ENCODE measurements around the gene NAT8L. TPM values are rescaled to one million over a fixed set of nuclear protein-coding genes. Genes with fewer than 3 reads are reported as not detected.

NAT8L gene
- total RNA-seq, 1 donor from 2014 or later, result 0.40 TPM

- no peak for DNase-seq (ENCODE audit: low spot score)
These were observed 35.4 kb downstream of the NAT8L start for GRCh38 chr4:2094545-2094944.

GRCh38 chr4:2095236-2096072 lies 36.3 kb downstream of the NAT8L start:
- no peak for DNase-seq (ENCODE audit: low spot score)

GRCh38 chr4:2096073-2096609 lies 37.0 kb downstream of the NAT8L start:
- no peak for DNase-seq (ENCODE audit: low spot score)

DNA sequence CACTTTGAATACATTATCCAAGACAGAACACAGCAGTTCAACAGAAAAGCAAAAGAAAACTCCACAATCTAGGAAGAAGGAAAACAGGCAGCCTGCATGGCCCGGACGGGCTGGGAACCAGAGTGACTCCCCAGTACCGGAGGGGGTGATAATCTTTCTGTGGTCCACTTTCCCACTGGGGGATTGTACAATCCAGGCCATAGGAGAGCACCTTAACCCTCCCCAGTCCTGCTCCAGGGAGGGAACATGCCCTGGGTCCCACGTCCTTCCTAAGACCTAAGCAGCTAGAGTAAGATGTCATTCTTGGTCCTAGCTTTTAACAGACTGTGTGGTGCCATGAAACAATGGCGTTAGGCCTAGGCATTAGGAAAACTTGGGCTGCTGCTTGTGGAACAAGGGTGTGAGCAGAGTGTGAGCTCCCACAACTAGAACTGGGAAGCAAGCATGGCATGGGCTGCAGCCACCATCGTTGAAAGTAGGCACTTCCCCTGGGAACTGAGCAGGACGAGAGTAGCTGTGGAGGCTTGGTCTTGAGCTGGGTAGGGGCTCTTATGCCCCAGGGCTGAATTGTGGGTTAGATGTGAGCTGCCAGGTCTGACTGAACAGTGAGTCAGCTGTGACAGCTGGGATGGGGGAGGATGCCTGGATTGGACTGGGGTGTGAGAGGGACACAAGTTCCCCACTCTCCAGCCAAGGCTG lies 42.4 kb downstream of the NAT8L start:
- no peak for DNase-seq (ENCODE audit: low spot score)

- no peak for DNase-seq (ENCODE audit: low spot score)
These were observed 43.1 kb downstream of the NAT8L start for GRCh38 chr4:2102045-2102883.

GRCh38 chr4:2103127-2103842 lies 44.2 kb downstream of the NAT8L start:
- no peak for DNase-seq (ENCODE audit: low spot score)

DNA sequence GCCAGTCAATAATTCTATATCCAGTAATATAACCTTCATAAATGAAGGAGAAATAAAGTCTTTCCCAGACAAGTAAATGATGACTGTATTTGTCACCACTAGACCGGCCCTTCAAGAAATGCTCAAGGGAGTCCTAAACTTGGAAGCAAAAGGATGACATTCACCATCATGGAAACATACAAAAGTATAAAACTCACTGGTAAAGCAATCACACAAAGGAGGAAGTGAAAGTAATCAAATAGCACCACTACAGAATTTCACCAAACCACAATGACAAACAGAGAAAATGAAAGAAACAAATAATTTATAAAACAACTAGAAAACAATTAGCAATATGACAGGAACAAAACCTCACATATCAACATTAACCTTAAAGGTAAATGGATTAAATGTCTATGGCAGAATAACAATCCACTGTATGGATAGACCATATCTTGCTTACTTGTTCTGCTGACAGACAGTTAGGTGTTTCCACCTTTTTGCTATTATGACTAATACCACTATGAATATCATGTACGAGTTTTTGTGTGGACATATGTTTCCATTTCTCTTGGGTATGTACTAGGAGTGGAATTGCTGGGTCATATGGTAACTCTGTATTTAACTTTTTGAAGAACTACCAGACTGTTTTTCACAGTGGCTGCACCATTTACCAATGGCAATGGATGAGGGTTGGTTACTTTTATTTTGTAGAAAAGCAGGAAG lies 44.9 kb downstream of the NAT8L start:
- DNase-seq (ENCODE audit: low spot score), result no peak

- DNase-seq (ENCODE audit: low spot score), result no peak
These were observed 45.6 kb downstream of the NAT8L start for GRCh38 chr4:2104556-2105345.

- no peak for DNase-seq (ENCODE audit: low spot score)
These were observed 46.4 kb downstream of the NAT8L start for GRCh38 chr4:2105559-2105958.

GRCh38 chr4:2116687-2117400 lies 57.7 kb downstream of the NAT8L start:
- DNase-seq (ENCODE audit: low spot score), result no peak

Other genes starting within 250 kb of the NAT8L start
- 45.0 TPM for gene LETM1, start 203.2 kb upstream of the NAT8L start, total RNA-seq
- 45.9 TPM for gene NSD2, start 187.9 kb upstream of the NAT8L start, total RNA-seq
- gene NELFA, start 50.4 kb upstream of the NAT8L start, total RNA-seq, result 34.2 TPM
- 12.0 TPM for gene HAUS3, start 182.8 kb downstream of the NAT8L start, total RNA-seq
- 7.7 TPM for gene POLN, start 182.8 kb downstream of the NAT8L start, total RNA-seq
- 98.4 TPM for gene MXD4, start 202.8 kb downstream of the NAT8L start, total RNA-seq

All from mucosa of gallbladder (tissue), 1 donor.